ENCODE data around the gene ORM1. TPM values are rescaled to one million over a fixed set of nuclear protein-coding genes. Genes with fewer than 3 reads are reported as not detected.
"Not testable (repeated sequence)": the region's sequence is repeated elsewhere in the genome, so short reads cannot be mapped to it uniquely, and the experiment has no call there.

ORM1 gene
- total and polyA plus RNA-seq, 8 donors, result 3.0 to 87.0 (median 5.9) TPM

DNA sequence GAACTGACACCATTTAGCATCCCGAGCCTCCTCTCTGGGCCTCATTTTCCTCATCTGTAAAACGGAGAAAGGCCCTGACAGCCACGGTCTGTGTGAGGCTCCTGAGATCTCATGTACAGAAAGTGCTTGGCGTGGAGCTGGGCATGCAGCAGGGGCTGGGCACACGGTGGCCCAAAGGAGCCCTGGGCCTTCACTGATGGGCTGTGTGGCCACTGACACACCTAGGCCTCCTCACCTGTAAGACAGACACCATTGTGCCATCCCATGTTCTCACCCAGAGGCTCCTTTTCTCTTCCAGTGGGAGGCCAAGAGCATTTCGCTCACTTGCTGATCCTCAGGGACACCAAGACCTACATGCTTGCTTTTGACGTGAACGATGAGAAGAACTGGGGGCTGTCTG is 1.6 kb downstream of the ORM1 start:
- intact Hi-C loops (cut with DNase I), result no loop called here
- H3K4me3 ChIP-seq, result no peak overlapping the region
- ATAC-seq, result no peak
- no peaks in the 10 kb centered on the region for H3K27me3 ChIP-seq
- no peaks in the 10 kb centered on the region for H3K9me3 ChIP-seq
- H3K4me1 ChIP-seq, result peaks cover 0 to 9% of the 10 kb centered on the region in 2 donors
- H3K27ac ChIP-seq, result no peak overlapping the region
- TF ChIP-seq, protein P1, sequence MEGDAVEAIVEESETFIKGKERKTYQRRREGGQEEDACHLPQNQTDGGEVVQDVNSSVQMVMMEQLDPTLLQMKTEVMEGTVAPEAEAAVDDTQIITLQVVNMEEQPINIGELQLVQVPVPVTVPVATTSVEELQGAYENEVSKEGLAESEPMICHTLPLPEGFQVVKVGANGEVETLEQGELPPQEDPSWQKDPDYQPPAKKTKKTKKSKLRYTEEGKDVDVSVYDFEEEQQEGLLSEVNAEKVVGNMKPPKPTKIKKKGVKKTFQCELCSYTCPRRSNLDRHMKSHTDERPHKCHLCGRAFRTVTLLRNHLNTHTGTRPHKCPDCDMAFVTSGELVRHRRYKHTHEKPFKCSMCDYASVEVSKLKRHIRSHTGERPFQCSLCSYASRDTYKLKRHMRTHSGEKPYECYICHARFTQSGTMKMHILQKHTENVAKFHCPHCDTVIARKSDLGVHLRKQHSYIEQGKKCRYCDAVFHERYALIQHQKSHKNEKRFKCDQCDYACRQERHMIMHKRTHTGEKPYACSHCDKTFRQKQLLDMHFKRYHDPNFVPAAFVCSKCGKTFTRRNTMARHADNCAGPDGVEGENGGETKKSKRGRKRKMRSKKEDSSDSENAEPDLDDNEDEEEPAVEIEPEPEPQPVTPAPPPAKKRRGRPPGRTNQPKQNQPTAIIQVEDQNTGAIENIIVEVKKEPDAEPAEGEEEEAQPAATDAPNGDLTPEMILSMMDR (IDR thresholded peaks at IDR 0.05), result no peak
- DNase-seq, result no peak
- H3K36me3 ChIP-seq, result no peaks in the 10 kb centered on the region

DNA sequence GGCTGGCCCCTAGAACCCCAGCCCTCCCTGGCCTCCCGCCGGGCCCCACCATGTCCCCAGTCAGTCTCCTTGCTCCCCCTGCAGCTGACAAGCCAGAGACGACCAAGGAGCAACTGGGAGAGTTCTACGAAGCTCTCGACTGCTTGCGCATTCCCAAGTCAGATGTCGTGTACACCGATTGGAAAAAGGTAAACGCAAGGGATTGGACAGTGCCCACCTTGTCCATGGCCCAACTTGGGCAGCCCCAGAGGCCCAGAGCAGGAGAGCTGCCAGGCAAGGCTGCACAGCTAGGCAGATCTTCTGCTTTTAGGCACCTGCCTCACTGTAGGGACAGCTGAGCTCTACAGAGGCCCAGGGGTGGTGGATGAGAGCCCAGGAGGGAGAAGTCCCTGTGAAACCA is 2.1 kb downstream of the ORM1 start:
- DNase-seq; intact Hi-C loops (cut with DNase I); H3K27ac ChIP-seq; H3K27me3 ChIP-seq; H3K9me3 ChIP-seq; H3K4me3 ChIP-seq; ATAC-seq; H3K4me1 ChIP-seq; H3K36me3 ChIP-seq: not testable (repeated sequence)

DNA sequence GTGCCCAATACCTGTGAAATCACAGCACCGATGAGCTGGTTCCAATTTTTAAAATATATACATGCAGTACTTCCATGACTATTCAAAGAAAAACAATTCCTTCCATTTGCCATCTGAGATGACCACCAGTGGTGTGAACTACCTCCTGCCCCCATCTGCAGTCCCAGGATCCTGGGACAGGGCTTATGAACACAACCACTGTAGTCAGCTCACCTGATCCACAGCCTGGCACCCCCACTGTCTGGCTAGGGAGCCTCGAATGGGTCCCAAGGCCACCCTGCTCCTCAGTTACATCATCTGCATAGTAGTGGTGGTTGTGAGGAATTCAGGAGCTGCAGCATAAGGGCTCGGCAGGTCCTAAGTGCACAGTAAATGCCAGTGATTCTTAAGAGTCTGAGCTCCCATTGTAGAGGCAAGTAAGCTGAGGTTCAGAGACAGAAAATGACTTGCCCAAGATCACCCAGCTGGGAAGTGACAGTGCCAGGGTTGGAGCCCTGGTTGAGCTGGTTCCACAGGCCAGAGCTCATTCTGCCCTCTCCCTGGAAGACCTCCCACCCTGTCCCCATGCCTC is 2.9 kb downstream of the ORM1 start:
- H3K27me3 ChIP-seq; DNase-seq; H3K36me3 ChIP-seq; H3K27ac ChIP-seq; H3K4me3 ChIP-seq; intact Hi-C loops (cut with DNase I); H3K4me1 ChIP-seq; H3K9me3 ChIP-seq; ATAC-seq: not testable (repeated sequence)

DNA sequence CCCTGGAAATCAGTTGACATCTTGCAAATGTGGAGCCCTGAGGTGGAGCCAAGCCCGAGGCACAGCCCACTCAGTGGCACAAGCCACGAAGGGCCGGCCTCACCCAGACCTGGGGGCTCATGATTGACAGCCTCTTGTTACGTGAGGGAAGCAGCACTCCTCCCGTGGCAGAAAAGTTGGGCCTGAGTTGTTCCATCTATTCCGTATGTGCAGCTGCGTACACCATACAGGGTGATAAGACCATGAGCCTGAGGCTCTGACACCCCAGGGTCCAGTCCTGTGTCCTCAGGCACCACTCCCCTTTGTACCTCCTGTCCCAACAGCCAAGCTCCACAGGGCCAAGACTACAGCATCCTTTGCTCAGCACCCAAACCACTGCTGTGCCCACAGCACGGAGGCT is 4.9 kb downstream of the ORM1 start:
- TF ChIP-seq, protein P1 (IDR thresholded peaks at IDR 0.05), result no peak
- H3K36me3 ChIP-seq, result no peaks in the 10 kb centered on the region
- H3K27ac ChIP-seq, result no peak overlapping the region
- DNase-seq, result no peak
- intact Hi-C loops (cut with DNase I), result no loop called here
- no peaks in the 10 kb centered on the region for H3K27me3 ChIP-seq
- no peak for ATAC-seq
- no peaks in the 10 kb centered on the region for H3K9me3 ChIP-seq
- no peaks in the 10 kb centered on the region for H3K4me1 ChIP-seq
- H3K4me3 ChIP-seq, result no peak overlapping the region

DNA sequence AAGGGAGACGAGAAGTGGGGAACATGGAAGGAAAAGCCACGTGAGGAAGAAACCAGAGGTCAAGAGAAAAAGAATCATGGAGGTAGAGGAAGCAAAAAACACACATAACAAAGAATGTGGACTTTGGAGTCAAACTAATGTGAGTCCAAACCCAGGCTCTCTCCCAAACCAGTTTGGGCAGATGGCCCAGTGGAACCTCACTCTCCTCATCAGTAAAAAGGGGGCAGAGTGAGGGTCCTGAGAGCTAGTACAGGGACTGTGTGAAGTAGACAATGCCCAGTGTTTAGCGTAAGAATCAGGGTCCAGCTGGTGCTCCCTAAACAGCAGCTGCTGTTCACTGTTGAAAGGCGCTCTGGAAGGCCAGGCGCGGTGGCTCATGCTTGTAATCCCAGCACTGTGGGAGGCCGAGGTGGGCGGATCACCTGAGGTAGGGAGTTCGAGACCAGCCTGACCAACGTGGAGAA is 5.5 kb downstream of the ORM1 start:
- H3K36me3 ChIP-seq; H3K4me1 ChIP-seq; H3K4me3 ChIP-seq; intact Hi-C loops (cut with DNase I); ATAC-seq; DNase-seq; H3K9me3 ChIP-seq; H3K27me3 ChIP-seq; H3K27ac ChIP-seq: not testable (repeated sequence)

DNA sequence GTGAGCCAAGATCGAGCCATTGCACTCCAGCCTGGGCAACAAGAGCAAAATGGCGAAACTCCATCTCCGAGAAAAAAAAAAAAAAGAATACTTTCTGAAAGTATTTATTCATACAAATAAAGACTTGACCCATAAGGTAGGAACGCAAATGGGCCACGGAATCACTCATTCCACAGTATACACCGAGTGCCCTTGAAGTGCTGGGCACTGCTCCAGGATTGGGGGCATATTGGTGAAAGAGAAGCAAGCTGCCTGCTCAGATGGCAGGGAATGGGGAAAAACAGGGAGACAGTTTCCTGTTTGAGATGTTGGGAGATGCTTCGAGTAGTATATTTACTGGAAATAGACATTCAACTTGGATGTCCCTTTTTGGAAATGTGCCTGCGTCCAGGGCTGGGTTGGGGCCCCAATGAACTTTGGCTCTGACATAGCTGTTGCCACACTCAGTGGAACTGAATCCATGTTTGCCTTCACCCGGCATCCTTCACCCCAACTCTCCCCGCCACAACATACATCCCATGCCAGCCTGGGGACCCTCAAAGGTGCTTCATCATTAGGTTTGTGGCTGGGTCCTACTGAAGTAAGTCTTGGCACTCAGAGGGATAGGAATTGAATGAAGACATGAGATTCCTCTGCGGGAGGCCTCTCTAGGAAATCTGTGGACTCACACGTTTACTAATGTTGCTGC is 6.2 kb downstream of the ORM1 start:
- peak in 1 of 4 donors; percentile 24 for DNase-seq

DNA sequence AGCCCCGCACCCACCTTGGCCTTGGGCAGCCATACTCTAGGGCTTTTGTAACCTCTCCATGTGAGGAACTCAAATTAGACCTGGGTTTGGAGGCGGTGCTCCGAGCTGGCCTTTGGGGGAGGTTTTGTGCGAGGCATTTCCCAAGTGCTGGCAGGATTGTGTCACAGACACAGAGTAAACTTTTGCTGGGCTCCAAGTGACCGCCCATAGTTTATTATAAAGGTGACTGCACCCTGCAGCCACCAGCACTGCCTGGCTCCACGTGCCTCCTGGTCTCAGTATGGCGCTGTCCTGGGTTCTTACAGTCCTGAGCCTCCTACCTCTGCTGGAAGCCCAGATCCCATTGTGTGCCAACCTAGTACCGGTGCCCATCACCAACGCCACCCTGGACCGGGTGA is 6.7 kb downstream of the ORM1 start, which contains the start of gene ORM2:
Gene ORM2 (plus strand): TSS at position 245 of the 398 bp plus-strand sequence. CDS start 36 bp downstream, at position 281.
- peak; percentile 86 for ATAC-seq
- intact Hi-C loops (cut with DNase I); H3K4me3 ChIP-seq; H3K4me1 ChIP-seq; DNase-seq; H3K9me3 ChIP-seq; H3K36me3 ChIP-seq; H3K27me3 ChIP-seq; H3K27ac ChIP-seq: not testable (repeated sequence)

More for the DNA sequence above, 6.2 kb downstream of the ORM1 start:
- peak; percentile 34 for ATAC-seq
- intact Hi-C loops (cut with DNase I); H3K27me3 ChIP-seq; H3K4me1 ChIP-seq; H3K36me3 ChIP-seq; H3K27ac ChIP-seq; H3K4me3 ChIP-seq; H3K9me3 ChIP-seq: not testable (repeated sequence)

DNA sequence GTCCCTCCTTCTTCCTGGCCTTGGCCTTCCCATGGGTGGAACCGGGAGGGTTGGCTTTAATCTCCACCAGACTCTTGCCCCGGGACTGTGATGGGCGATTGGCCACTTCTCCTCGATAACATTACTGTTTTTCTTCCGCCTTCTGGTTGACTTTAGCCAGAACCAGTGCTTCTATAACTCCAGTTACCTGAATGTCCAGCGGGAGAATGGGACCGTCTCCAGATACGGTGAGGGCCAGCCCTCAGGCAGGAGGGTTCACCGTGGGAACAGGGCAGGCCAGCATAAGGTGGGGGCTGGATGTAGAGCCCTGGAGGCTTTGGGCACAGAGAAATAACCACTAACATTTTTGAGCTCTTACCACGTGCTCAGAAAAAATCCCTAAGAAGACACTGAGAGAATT is 7.7 kb downstream of the ORM1 start:
- no peaks in the 10 kb centered on the region for H3K4me1 ChIP-seq
- intact Hi-C loops (cut with DNase I), result no loop called here
- ATAC-seq (no peak), DNase-seq (no peak)
- H3K27me3 ChIP-seq, result no peaks in the 10 kb centered on the region
- no peak overlapping the region for H3K4me3 ChIP-seq
- no peaks in the 10 kb centered on the region for H3K9me3 ChIP-seq
- TF ChIP-seq, protein P1 (IDR thresholded peaks at IDR 0.05), result no peak
- peaks cover 0 to 13% of the 10 kb centered on the region in 2 donors for H3K36me3 ChIP-seq
- no peak overlapping the region for H3K27ac ChIP-seq

DNA sequence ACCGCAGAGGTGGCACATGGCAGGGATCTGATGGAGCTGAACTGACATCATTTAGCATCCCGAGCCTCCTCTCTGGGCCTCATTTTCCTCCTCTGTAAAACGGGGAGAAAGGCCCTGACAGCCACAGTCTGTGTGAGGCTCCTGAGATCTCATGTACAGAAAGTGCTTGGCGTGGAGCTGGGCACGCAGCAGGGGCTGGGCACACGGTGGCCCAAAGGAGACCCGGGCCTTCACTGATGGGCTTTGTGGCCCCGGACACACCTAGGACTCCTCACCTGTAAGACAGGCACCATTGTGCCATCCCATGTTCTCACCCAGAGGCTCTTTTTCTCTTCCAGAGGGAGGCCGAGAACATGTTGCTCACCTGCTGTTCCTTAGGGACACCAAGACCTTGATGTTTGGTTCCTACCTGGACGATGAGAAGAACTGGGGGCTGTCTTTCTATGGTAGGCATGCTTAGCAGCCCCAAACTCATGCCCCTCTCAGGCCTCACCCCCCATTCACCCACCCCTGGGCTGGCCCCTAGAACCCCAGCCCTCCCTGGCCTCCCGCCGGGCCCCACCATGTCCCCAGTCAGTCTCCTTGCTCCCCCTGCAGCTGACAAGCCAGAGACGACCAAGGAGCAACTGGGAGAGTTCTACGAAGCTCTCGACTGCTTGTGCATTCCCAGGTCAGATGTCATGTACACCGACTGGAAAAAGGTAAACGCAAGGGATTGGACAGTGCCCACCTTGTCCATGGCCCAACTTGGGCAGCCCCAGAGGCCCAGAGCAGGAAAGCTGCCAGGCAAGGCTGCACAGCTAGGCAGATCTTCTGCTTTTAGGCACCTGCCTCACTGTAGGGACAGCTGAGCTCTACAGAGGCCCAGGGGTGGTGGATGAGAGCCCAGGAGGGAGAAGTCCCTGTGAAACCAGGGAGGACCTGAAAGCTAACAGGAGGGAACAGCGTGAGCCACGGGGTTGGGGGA is 8.6 kb downstream of the ORM1 start:
- H3K4me1 ChIP-seq; H3K27me3 ChIP-seq; DNase-seq; H3K9me3 ChIP-seq; intact Hi-C loops (cut with DNase I); H3K4me3 ChIP-seq; ATAC-seq; H3K27ac ChIP-seq: not testable (repeated sequence)
- H3K36me3 ChIP-seq, result peaks cover 0 to 22% of the 10 kb centered on the region in 2 donors

Data from left lung (tissue), 10 donors.